GM21515 (cell line): ENCODE measurements around the gene UQCRFS1.

Experiments used
- ATAC-seq: cut with Tn5 transposase; IDR thresholded peaks from one replicate; pipeline ENCODE4 v1.9.1; 2021; ENCODE audit not compliant: unreplicated experiment

Gene UQCRFS1

GRCh38 chr19:29170554-29170953 is 42.4 kb downstream of the UQCRFS1 start:
- ATAC-seq = no peak

GRCh38 chr19:29162694-29163093 is 50.3 kb downstream of the UQCRFS1 start:
- ATAC-seq = no peak

- ATAC-seq = no peak
These were observed 57.3 kb downstream of the UQCRFS1 start for GRCh38 chr19:29155683-29156082.
